NCI-H187 (cell line): ENCODE measurements around the gene MICAL3.
A peak's percentile ranks its signal among the peaks of the same experiment; 100 is the strongest.
"Not testable (repeated sequence)": the region's sequence is repeated elsewhere in the genome, so short reads cannot be mapped to it uniquely, and the experiment has no call there.

ENCODE experiments used
- DNase-seq, 2 experiments: peaks; one replicate each; lab custom pipeline; 2025; lab: John Stamatoyannopoulos, UW

The MICAL3 gene

GRCh38 chr22:17779286-17780115 lies 244.9 kb downstream of the MICAL3 start:
- DNase-seq, result no peak

- DNase-seq, result no peak
These were observed 245.9 kb downstream of the MICAL3 start for GRCh38 chr22:17778412-17778976.

- no peak for DNase-seq
These were observed 246.7 kb downstream of the MICAL3 start for GRCh38 chr22:17777717-17778044.

- DNase-seq, result no peak
These were observed 247.2 kb downstream of the MICAL3 start for GRCh38 chr22:17777005-17777716.

GRCh38 chr22:17775781-17776465 lies 248.4 kb downstream of the MICAL3 start:
- no peak for DNase-seq

GRCh38 chr22:17774926-17775685 lies 249.3 kb downstream of the MICAL3 start:
- DNase-seq, result no peak

- no peak for DNase-seq
These were observed 250.0 kb downstream of the MICAL3 start, which contains the start of gene BID for GRCh38 chr22:17774206-17774925. Gene BID (minus strand): TSS chr22:17774469. CDS start chr22:17750116, 24,353 bp downstream.

GRCh38 chr22:17773606-17774205 lies 250.7 kb downstream of the MICAL3 start:
- peak; percentile 6 to 40 for DNase-seq

DNA sequence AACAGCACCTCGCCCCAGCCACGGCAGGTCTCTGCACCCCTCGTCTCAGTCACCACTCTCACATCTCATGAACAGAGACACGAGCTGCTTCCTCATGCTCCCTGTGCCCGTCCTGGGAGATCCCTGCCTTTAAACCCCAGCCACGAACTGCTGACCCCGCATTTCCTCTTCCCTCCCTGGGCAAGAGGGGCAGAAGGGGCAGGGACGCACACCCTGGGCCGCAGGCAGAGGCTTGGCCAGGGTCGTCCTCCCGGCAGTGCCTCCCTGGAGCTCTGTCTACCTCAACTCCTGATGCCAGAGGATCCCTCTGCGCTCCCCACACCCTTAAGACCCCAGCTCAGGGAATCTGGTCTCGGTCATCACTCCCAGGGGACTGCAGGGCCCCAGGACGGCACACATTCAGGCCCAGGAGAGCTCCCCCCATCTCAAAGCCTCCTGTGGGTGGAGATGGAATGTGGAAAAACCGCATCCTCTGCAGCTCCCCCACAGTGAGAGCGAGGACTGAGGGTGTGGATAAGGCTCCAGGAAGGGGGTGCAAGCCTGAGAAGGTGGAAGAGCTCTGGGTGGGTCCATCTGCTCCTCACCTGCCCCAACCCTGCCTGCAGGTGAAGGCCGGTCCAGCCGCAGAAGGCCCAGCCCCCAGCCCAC lies 251.3 kb downstream of the MICAL3 start:
- DNase-seq, result no peak

- DNase-seq, result no peak
These were observed 252.0 kb downstream of the MICAL3 start for GRCh38 chr22:17772249-17772957.

GRCh38 chr22:17770180-17771077 lies 253.9 kb downstream of the MICAL3 start:
- no peak for DNase-seq

DNA sequence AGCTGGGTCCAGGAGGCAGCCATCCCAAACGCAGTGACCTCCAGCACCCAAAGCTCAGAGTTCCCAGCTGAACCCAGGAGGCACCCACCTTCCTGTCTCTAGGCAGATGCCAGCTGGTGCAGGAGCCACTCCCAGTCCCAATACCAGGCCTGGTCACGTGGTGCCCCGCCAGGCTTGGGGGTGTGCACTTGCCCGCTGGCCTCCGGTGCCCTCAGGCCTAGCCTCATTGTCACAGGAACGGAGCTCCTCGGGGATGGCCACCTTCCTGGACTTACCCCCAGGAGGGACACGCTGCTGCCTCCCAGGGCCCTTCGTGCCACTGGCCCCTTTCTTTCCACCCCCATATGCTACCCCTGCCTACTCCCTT lies 254.7 kb downstream of the MICAL3 start:
- DNase-seq, result no peak

DNA sequence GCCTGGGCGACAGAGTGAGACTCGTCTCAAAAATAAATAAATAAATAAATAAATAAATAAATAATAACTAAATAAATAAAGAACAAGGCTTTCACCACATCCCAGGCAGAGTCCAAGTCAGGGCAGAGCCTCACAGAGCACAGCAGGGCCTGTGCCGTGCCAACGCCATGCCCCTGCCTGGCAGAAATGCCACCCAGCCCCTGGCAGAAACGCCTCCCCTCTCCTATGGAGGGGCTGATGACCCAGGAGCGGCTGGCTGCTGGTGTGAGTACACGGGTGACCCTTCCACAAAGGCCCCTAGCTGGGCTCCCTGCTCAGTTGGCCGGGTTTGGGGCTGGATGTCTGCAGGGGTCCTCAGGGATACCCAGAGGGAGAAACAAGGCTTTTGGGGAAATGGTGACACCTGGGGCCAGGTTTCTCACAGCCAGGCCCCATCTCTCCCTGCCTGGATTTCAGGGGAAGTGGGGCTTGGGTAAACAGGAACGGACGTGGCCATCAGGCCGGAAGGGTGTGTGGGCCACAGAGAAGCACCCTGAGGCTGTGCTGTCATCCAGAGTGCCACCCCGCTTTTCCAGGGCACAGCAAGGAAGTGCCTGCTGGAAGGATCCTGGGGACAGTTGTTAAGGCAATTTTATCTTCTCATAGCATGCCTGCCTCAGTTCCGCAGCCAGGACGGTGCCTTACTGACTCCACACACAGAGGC lies 255.2 kb downstream of the MICAL3 start:
- DNase-seq, result no peak

DNA sequence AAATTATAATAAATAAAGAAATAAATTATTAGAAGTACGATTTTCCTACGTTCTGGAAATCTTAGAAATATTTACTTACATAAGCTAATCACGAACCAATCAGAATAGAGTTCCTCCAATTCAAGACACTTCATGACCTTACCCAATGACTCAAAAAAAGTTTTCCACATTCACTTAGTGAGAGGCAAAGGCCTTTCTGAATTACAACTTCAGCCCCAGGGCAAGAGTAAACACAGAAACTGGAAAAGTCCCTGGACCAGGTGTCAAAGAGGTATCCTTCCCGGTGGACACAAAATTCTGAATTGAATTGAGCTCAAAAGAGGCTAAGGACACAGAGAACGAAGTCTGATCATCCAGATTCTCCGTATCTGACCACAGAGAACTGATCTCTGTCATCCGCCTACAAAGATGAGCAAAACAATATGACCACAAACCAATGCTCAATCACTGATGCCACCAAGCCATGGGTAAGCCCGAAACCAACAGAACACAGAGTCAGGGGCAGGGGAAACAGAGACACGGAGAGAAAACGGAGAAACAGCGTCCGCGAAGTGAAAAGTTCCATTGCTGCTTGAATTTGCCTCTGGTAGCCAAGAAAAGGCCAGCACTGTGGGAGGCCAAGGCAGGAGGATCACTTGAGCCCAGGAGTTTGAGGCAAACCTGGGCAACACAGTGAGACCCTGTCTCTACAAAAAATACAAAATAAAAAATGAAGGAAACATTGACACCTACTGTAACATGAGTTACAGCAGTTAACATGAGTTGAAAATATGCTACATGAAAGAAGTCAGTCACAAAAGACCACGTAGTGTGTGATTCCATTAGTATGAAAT lies 256.9 kb downstream of the MICAL3 start:
- DNase-seq, result no peak

GRCh38 chr22:17764852-17765251 lies 259.5 kb downstream of the MICAL3 start:
- DNase-seq, result not testable (repeated sequence)

- DNase-seq, result no peak
These were observed 260.3 kb downstream of the MICAL3 start for GRCh38 chr22:17764036-17764435.

DNA sequence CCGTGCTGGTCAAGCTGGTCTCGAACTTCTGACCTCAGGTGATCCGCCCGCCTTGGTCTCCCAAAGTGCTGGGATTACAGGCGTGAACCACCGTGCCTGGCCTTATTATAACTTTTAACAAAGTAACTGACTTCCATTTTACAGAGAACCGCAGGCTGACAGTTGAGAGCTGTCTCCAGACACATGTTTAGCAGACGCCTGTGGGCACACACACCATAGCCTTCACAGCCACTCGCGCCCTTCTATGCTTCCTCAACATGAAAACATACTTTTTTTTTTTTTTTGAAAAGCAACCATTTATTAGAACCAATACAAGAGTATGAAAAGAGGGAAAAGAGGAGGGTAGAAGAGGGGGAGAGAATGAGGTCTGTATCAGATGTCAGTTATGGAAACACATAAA lies 260.9 kb downstream of the MICAL3 start:
- DNase-seq, result not testable (repeated sequence)
